Tongue (tissue), 2 donors: ENCODE data around the gene PRM2. TPM values are rescaled to one million over a fixed set of nuclear protein-coding genes. Genes with fewer than 3 reads are reported as not detected.
"Not testable (repeated sequence)": the region's sequence is repeated elsewhere in the genome, so short reads cannot be mapped to it uniquely, and the experiment has no call there.

Experiments
- DNase-seq: peaks from one replicate; pipeline ENCODE4 v3.0.0-alpha.2; 2015
- total RNA-seq: library from RNA; depleted of rRNA; stranded (reverse); fragments of >200 nt; gene quantifications from one replicate; pipeline ENCODE4 v1.2.3, GENCODE V29; 2014

PRM2 gene
- total RNA-seq, 1 donor from 2014 or later: not detected

DNA sequence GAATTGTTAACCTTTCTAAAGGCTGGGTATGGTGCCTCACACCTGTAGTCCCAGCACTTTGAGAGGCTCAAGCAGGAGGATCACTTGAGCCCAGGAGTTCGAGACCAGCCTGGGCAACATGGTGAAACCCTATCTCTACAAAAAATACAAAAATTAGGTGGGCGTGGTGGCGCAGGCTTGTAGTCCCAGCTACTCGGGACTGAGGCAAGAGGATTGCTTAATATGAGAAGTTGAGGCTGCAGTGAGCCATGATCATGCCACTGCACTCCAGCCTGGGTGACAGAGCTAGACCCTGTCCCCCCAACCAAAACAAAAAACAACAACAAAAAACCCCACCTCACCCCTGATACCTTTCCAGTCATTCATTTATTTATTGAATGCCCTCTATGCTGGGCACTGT lies 13.4 kb upstream of the PRM2 start:
- DNase-seq: not testable (repeated sequence)

DNA sequence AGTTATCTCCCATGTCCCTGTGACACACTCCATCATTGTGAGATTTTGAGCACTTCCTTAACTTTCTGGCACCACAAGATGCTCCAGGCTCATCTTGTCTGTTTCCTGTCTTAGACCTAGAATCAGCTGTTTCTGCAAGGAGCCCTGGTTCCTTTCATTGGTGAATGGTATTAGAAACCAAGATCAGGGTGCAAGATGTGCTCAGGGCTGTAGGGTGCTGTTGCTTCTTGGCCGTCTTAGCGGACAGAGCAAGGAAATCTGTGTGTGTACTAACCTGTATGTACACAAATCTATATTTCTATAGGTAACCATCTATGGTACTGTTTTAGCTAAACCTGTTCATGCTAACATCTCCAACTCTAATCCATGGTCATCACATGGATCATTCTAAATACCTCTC lies 12.9 kb upstream of the PRM2 start:
- no peak for DNase-seq

DNA sequence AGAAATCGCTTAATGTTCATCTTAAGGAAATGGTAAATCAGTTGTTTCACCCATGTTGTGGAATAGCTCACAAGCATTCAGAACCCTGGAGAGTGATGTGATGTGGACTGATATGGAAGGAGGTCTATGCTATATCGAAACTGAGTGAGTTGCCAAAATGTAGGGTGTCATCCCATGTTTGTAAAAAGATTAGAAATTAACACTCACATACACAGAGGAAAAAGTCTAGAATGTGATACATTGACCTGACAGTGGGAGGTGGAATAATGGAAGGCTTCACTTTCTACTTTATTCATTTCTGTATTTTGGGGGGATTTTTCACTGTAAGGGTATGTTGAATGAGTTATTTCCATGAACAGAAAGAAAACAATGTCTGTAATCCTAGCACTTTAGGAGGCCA lies 9.6 kb upstream of the PRM2 start:
- no peak for DNase-seq

DNA sequence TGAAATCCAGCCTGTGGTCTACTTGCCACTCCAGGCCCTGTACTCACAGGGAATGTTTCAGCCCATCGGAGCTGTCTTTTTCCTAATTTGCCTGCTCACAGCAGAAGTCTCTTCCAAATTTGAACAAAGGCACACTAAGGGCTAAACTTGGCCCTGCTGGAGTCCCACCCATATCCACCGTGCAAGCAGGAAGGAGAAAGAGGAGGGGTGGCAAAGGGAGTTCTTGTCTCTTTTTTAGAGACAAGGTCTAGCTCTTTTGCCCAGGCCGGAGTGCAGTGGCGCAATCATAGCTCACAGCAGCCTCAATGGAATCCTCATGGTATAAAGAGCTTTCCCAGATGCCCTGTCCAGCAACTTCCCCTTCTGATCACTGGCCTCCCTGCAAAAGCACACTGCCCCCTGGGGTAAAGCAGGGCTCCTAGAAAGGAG lies 7.6 kb upstream of the PRM2 start:
- no peak for DNase-seq

DNA sequence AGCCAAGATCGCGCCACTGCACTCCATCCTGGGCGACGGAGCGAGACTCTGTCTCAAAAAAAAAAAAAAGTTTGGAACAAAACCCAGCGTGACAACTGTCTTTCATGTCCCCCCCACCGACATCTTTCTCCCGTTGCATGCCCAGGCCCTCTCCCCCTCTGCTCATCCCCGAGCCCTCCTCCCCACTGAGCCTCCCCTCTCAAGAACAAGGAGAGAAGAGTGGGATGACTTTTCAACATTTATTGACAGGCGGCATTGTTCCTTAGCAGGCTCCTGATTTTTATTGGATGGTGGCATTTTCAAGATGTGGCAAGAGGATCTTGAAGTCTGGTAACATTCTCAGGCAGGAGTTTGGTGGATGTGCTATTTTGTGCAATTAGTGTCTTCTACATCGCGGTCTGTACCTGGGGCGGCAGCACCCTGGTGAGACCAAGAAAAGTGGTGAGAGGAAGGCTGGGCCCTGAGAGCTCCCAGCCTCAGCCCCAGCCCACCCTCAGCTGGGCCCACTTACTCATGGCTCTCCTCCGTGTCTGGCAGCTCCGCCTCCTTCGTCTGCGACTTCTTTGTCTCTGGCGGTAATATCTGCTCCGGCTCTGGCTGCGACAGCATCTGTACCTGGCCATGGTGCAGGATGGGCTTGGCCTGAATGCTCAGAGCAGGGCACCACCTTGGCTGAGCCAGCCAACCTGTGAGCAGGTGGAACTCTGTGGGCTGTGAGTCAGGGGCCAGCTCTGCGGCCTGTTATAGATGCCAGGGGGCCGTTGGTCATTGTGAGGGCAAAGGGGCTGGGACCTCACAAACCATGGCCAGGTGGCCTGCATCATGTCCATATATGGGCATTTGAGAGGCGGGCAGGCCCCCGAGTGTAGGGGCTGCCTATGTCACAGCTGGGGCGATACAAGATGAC lies 4.6 kb upstream of the PRM2 start, which contains the start of gene PRM1:
PRM1 (minus strand) TSS at position 715 of the 907 bp plus-strand sequence; CDS start at position 623, 92 bp downstream.
- no peak for DNase-seq

DNA sequence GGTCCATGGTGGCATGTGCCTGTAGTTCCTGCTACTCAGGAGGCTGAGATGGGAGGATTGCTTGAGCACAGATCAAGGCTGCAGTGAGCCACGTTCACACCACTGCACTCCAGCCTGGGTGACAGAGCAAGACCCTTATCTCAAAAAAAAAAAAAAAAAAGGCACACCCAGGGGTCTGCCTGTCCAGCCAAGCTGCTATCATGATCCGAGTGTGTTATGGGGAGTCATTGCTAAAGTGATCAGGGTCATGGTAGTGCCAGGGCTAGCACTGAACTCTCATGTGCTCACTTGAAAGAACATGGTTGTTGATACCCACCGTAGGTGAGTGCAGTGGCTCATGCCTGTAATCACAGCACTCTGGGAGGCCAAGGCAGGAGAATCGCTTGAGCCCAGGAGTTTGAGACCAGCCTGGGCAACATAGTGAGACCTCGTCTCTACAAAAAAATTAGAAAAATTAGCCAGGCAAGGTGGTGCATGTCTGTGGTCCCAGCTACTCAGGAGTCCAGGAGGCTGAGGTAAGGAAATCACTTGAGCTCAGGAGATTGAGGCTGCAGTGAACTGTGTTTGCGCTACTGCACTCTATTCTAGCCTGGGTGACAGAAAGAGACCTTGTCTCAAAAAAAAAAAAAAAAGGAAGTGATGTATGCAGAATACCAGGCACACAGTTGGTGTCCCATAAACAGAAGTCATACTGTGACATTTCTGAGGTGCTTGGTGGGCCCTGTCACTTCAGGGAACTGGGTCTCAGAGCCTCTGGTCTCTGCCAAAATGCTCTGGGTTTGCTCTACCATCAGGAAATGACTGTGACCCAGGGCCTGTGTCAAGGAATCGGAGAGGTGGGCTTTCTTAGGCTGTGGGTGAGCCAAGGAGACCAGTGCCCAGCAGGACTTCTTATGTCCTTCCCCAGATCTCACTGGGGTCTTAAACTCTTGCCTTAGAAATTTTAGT lies 2.7 kb upstream of the PRM2 start:
- DNase-seq: no peak

DNA sequence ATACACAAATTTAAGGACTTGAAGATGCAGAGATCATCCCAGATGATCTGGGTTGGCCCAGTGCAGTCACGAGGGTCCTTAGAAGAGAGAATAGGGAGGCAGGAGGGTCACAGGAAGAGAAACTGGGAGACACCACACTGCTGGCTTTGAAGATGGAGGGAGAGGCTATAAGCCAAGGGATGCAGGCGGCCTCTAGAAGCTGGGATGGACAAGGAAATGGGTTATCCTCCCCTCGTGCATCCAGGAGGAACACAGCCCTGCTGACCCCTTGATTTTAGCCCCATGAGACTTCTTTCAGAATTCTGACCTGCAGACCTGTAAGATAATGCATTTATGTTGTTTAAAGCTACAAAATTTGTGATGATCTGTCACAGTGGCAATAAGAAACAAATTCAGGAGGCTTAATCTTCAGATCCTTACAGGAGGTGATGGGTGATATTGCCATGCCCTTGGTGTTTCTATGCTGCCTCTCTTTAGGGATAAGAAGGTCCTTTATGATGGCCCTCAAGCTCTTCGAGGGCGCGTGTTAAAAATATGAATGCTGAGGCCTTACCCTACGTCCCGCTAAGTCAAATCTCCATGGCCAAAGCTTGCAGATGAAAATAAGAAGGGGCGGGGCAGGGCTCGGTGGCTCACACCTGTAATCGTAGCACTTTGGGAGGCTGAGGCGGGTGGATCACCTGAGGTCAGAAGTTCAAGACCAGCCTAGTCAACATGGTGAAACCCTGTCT lies 1.5 kb upstream of the PRM2 start:
- no peak for DNase-seq

DNA sequence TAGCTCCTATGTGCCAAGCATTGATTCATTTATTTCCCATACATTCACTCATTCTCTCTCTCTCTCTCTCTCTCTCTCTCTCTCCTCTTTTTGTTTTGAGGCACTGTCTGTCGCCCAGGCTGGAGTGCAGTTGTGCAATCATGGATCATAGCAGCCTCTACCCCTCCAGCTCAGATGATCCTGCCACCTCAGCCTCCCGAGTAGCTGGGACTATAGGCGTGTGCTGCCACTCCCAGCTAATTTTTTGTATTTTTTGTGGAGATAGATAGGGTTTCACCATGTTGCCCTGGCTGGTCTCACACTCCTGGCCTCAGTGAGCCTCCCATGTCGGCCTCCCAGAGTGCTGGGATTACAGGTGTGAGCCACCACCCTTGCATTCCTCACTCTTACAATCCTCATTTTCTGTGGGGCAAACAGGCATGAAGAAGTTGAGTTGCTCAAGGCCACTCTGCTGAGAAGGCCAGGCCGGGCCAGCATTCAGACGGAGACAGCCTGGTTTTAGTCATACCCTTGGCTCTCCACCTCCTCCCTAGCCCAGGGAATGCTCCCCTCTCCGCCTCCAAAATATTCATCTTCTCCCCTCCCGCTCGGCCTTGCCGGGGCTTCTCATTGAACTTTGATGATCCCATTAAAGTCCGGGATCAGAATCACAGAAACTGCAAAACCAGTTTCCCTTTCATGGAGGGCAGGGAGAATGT lies 765 bp upstream of the PRM2 start:
- DNase-seq: no peak

DNA sequence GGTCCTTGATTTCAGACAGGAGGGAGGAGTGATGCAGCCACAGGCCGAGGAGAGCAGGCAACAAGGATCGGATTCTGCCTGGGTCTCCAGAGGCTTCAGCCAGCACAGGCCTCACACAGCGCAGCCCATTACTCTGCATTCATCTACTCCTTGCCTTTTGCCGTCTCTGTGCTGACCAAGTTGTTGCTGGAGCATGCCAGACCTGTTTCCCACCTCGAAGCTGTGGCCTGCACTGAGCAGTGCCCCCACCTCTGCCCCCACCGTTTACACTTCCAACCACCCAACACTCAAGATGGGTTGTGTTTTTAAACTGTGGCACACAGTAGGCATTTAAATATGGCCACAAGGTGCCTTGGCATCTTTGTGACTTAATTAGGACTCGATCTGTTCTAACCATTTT lies 1.3 kb downstream of the PRM2 start:
- DNase-seq: no peak

DNA sequence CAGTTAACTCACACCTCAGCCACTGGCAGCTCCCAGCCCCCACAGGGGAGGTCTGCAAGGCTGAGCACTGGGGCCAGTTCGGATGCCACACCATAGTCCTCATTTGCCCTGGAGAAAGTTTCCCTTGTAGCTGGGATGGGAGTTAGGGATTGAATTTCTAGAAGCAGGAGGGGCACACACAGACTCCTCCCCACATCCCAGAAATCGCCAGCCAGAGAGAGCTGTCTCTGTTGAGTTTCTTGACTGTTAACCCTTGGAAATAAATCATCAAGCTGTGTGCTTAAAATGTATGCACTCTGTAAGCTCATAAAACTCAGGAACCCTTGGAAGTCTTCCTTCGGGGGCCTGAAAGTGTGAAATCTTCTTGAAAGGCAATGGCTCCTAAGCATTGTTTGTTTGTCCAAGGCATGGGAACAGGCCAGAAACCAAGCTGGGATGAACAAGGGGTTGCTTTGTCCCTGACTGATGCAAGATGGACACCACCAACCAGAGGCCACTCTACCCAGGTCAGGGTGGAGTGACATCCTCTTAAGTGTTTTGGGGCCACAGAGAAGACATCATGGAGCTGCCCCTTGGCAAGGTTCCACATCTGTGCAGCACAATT lies 2.5 kb downstream of the PRM2 start:
- no peak for DNase-seq

DNA sequence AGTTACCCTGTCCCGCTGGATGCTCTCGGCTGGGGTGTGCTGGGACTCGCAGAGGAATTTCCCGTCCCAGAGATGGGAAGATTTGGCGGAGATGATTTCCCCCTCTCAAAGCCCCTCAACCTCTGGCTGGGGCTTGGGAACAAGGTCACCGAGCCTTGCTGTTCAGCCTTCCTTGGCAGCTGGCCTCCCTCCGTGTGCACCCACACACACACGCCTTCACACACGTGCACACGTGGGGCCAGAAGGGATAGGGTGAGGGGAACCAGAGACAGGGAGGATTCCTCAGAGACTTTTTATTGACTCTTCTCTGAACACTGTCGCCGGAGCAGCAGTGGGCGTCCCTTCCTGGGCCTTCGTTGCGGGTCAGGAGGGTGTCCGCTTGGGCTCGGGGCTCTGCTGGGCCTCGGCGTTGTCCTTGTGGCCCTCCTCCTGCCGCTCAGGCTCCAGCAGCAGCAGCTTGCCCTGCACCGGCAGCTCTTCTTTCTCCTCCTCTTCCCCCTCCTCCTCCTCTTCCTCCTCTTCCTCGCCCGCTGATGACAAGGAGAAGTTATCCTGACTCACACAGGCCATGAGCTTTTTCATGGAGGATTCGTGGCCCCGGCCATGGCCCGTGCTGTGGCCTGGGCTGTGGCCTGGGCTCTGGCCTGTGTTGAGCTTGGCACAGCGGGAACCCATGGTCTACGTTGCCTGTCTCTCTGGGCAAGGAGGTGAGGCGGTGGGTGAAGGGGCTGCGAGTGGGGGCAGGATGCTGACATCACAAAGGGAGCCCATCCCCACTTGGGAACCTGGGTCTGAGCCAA lies 3.2 kb downstream of the PRM2 start, which contains the start of gene PRM3:
PRM3 (minus strand) TSS at position 709 of the 800 bp plus-strand sequence; CDS start at position 675, 34 bp downstream.
- DNase-seq: no peak

DNA sequence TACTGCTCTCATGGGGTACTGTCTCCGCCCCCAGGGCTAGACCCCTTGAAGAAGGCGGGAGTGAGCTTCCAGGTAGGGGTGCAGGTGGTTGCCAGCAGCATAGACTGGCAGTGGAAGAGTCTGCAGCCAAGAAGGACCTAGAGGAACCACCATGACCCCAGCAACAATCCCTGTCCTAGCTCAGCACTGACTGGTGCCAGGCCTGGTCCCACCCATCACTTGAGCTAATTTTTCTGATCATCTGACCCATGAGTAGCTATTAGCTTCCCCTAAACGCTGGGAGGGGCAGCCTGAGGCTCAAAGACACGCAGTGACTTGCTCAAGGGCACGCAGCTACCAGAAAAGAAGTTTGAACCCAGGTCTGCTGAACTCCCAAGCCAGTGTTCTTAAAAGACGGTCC lies 3.8 kb downstream of the PRM2 start:
- no peak for DNase-seq

DNA sequence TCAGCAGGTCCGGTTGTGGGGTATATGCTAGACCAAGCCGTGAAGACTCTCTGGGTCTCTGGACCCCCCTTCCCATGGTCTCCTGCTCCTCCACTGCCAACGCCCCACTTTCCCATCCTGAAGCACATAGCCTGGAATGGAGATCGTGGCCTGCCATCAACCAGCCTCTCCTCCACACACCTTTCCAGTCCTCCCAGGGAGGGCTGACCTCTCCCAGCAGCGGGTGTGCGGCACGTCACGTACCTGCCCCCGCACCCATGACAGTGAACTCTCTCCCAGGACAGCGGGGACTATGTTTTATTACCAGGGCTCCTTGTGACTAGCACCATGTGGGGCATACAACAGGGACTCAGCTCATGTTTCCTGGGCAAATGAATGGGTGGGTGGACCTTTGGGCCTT lies 4.7 kb downstream of the PRM2 start:
- DNase-seq: no peak

DNA sequence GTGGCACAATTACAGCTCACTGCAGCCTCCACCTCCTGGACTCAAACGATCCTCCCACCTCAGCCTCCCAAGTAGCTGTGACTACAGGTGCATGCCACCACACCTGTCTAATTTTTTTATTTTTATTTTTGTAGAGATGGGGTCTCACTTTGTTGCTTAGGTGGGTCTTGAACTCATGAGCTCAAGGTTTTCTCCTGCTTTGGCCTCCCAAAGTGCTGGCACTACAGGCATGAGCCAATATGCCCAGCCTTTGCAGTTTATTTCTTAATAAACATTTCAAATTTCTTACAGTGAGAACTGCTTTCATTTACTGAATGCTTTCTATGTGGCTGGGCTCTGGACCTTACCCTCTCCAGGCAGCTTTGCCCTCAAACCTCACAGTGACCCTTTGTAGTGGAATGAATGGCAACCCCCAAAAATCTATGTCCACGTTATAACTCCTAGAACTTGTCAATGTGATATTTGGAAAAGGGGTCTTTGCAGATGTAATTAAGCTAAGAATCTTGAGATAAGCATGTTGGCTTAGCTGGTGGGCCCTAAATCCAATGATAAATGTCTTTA lies 5.6 kb downstream of the PRM2 start:
- no peak for DNase-seq

DNA sequence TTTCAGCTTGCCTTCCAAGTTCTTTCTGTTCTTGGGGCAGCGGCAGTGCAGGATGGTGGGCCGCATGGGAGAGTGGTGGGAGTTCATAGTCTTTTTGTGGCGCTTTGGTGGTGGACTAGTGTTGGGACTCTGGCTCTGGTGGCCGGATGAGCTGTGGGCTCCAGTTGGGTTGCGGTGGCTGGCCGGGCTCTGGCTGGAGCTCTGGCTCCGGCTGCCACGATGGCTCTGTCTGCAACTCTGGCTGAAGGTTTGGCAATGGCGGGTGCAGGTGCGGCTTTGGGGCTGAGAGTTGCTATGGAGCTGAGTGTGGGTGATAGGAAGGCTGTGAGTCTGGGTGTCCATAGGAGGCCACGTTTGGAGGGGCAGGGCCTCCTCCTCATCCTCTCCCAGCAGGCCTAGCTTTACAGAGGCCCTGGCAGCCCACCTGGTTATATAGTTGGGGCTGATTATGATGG lies 7.3 kb downstream of the PRM2 start, which contains the start of gene TNP2:
TNP2 (minus strand) TSS at position 405 of the 455 bp plus-strand sequence; CDS start at position 342, 63 bp downstream.
- no peak for DNase-seq

DNA sequence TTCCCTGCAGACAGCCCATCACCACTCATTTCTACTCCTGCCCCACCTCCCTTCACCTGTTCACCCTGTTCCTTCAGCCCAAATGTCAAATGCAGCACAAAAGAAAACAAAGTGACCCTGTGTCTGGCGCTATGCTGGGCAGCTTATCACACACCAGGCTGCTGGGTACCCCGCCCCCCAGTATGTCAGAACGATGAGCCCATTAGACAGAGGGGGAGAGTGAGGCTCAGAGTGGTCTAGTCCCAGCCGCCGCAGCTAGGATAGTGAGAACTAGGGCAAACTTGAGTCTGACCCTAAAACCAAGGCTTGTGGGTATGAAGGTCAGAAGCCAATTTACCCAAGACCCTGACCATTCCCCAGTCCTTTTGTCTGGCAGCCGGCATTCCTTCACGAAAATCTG lies 11.2 kb downstream of the PRM2 start:
- no peak for DNase-seq

DNA sequence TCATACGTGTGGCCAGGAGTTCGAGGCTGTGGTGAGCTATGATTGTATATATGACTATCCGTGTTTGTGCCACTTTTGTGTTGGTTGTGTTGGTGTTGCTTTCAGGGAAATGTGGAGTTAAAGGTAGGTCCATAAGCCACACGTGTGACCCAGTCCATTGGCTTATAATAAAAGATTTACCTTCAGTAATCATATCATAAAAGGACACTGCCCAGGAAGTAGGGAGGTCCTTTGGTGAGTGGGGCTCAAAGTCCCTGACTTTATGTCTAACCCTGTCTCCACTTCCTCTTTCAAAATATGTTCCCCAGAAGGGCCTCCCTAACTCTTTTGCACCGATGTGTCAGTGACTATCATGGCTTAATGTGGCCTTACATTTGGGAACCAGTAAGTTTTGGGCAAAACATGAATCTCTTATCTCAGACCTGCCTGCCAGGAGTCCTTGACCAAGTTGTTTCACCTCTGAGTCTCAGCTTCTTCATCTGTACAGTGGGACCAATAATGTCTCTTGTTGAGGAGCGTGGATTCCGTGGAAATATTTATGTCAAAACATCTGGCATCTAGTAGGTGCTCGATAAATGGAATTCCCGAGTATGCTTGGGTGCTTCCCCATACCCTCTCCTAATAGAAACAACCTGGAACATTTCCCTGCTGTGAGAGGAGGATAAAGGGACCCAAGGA lies 12.0 kb downstream of the PRM2 start:
- DNase-seq: no peak

DNA sequence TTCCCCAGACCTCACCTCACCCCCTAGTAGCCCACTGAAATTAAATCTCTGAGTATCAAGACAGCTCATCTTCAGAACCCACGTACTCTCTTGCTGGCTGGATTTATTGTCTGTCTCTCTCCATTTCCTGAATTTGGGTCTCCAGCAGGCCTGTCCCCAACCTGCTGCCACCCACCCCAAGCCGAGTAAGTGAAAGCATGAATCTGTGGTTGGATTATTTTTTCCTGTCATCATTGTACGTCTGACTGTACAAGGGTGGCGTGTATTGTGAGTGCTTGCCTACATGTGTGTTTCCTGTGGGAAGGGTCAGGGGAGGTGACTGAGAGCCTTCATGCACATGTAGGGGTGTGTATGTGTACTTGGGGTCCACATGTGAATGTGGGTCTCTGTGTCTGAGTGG lies 12.5 kb downstream of the PRM2 start:
- no peak for DNase-seq

DNA sequence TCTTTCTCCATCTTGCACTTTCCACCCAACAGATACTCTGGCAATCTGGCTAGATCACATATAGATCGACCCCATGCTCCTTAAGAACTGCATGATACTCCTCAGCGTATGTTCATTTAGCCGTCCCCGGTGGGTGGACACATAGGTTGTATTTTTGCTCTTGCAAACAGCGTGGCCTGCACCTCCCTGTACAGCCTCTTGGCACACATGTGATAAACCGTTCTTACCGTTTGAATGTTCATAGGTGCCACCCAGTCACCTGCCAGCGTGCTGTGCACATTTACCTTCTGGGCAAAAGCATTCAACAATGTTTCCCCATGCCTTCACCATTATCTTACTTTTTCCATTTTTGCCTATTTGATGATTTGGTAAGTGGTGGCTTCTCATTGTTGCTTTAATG lies 13.4 kb downstream of the PRM2 start:
- no peak for DNase-seq
